IPS-18a (cell line): ENCODE measurements around the gene SUB1.

Experiments used
- H3K27ac ChIP-seq: one replicate; pipeline ENCODE4 v1.5.1; 2013; ENCODE audit warnings: low read length
- H3K27me3 ChIP-seq: one replicate; pipeline ENCODE4 v1.6.1; 2013; ENCODE audit warnings: mild to moderate bottlenecking, low read length; ENCODE audit not compliant: control insufficient read depth, insufficient read depth
- H3K36me3 ChIP-seq: one replicate; pipeline ENCODE4 v1.6.1; 2013; ENCODE audit warnings: low read depth, low read length; ENCODE audit not compliant: control insufficient read depth
- H3K4me1 ChIP-seq: one replicate; pipeline ENCODE4 v1.6.1; 2013; ENCODE audit warnings: low read depth, low read length; ENCODE audit not compliant: control insufficient read depth
- H3K4me3 ChIP-seq: one replicate; pipeline ENCODE4 v1.5.1; 2013; ENCODE audit warnings: low read length
- H3K9ac ChIP-seq: one replicate; pipeline ENCODE4 v1.6.1; 2013; ENCODE audit warnings: mild to moderate bottlenecking, low read length, moderate library complexity
- H3K9me3 ChIP-seq: one replicate; pipeline ENCODE4 v1.6.1; 2013; ENCODE audit warnings: low read depth, low read length; ENCODE audit not compliant: control insufficient read depth

Gene SUB1

GRCh38 chr5:32604800-32605765, 19.7 kb downstream of the SUB1 start:
- Histone ChIP-seq H3K4me1 (no peaks in the 10 kb centered on the region), H3K27me3 (no peaks in the 10 kb centered on the region), H3K9me3 (no peaks in the 10 kb centered on the region), H3K9ac (no peak overlapping the region), H3K27ac (no peak overlapping the region), H3K4me3 (no peak overlapping the region), H3K36me3 (peaks cover 29% of the 10 kb centered on the region)

DNA sequence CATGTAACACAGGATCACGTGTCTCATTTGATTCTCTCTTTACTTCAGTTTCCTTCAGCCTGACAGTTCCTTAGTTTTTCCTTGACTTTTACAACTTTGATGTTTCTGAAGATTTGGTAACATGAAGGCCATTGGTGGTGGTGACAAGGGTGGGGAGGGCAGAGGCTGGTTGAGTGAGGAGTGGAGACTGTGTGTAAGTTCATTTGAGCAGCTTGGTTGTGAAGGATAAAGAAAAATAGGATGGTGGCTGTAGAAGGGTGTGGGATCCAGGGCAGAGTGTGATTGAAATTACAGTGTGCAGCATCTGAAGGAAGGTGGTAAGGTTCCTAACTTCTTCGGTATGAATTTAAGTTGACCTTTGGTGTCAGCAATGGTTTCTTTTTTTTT, 20.4 kb downstream of the SUB1 start:
- Histone ChIP-seq H3K4me1 (no peaks in the 10 kb centered on the region), H3K9ac (no peak overlapping the region), H3K27me3 (no peaks in the 10 kb centered on the region), H3K36me3 (peaks cover 22% of the 10 kb centered on the region), H3K4me3 (no peak overlapping the region), H3K27ac (no peak overlapping the region), H3K9me3 (no peaks in the 10 kb centered on the region)

DNA sequence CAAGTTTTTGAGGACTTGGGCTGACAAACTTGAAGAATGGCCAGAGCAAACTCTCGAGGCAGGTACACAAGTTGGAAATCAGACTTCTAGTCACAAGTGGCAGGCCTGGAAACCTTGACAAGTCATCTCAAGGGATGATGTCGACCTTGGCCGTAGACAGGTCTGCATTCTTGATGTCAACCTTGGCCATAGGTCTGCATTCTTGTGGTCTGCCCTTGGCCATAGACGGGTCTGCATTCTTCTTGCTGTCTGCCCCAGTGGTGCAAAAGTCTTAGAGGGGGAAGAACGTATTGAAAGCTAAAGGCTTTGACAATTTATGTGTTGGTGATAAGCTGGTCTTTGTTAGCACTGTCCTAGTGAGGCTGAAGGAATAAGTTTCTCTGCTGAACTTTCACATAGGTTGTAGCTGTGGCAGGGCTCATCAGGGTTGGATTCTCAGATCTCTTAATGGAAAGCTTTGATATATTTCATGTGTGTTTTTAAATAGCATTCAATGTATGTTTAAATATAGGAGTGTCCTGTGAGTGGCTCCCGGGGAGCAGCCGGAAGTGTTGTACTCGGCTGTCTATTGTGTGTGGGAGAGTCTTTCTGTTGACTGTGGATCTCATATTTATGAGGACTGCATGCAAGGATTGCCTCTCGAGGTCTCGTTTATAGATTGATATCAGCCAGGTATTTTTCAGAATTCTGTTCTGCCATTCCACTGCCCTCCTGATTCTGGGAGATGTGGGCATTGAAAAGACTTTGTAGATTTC, 27.0 kb downstream of the SUB1 start:
- H3K27ac ChIP-seq: no peak overlapping the region
- no peaks in the 10 kb centered on the region for H3K9me3 ChIP-seq
- H3K4me3 ChIP-seq: no peak overlapping the region
- H3K36me3 ChIP-seq: no peaks in the 10 kb centered on the region
- no peaks in the 10 kb centered on the region for H3K4me1 ChIP-seq
- no peaks in the 10 kb centered on the region for H3K27me3 ChIP-seq
- no peak overlapping the region for H3K9ac ChIP-seq

DNA sequence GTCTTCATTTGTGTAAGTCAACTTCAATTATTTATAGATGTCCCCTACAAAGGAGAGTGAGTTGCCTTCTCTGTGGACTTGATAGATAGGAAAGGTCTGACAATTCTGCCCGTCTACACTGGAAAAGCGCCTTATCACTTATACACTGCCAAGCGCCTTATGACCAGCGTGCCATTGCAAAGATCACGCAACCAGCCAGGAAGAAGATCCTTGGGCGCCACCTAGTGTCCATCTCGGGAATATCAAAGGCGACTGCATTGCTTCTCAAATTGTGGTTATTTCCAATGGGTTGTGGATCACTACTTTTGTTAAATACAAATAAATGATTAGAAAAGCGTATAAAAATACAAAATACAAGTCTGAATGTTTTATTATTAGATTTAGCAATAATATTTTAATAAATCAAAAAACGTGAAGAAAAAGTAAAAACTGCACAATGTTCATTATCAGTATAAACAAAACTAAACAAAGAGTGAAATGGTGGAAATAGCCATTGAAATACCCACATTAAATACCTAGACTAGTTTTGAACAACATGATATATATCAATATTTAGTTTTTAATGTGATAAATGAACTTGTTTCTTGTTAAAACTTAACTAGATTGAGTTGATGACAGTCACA, 27.8 kb downstream of the SUB1 start:
- no peaks in the 10 kb centered on the region for H3K27me3 ChIP-seq
- H3K4me3 ChIP-seq: no peak overlapping the region
- no peaks in the 10 kb centered on the region for H3K36me3 ChIP-seq
- no peak overlapping the region for H3K27ac ChIP-seq
- no peaks in the 10 kb centered on the region for H3K9me3 ChIP-seq
- H3K4me1 ChIP-seq: no peaks in the 10 kb centered on the region
- H3K9ac ChIP-seq: no peak overlapping the region

GRCh38 chr5:32615236-32615635, 29.9 kb downstream of the SUB1 start:
- H3K27me3 ChIP-seq: no peaks in the 10 kb centered on the region
- no peak overlapping the region for H3K4me3 ChIP-seq
- H3K9ac ChIP-seq: no peak overlapping the region
- no peaks in the 10 kb centered on the region for H3K4me1 ChIP-seq
- no peak overlapping the region for H3K27ac ChIP-seq
- no peaks in the 10 kb centered on the region for H3K9me3 ChIP-seq
- no peaks in the 10 kb centered on the region for H3K36me3 ChIP-seq

GRCh38 chr5:32618962-32619361, 33.6 kb downstream of the SUB1 start:
- H3K4me3 ChIP-seq: no peak overlapping the region
- no peaks in the 10 kb centered on the region for H3K9me3 ChIP-seq
- no peak overlapping the region for H3K9ac ChIP-seq
- no peaks in the 10 kb centered on the region for H3K36me3 ChIP-seq
- no peaks in the 10 kb centered on the region for H3K27me3 ChIP-seq
- H3K4me1 ChIP-seq: no peaks in the 10 kb centered on the region
- no peak overlapping the region for H3K27ac ChIP-seq

GRCh38 chr5:32621256-32621655, 35.9 kb downstream of the SUB1 start:
- H3K27ac ChIP-seq: no peak overlapping the region
- no peaks in the 10 kb centered on the region for H3K36me3 ChIP-seq
- no peaks in the 10 kb centered on the region for H3K27me3 ChIP-seq
- no peaks in the 10 kb centered on the region for H3K9me3 ChIP-seq
- no peaks in the 10 kb centered on the region for H3K4me1 ChIP-seq
- H3K4me3 ChIP-seq: no peak overlapping the region
- H3K9ac ChIP-seq: no peak overlapping the region

- Histone ChIP-seq H3K9ac (no peak overlapping the region), H3K27ac (no peak overlapping the region), H3K9me3 (no peaks in the 10 kb centered on the region), H3K4me3 (no peak overlapping the region), H3K4me1 (no peaks in the 10 kb centered on the region), H3K36me3 (no peaks in the 10 kb centered on the region), H3K27me3 (no peaks in the 10 kb centered on the region)
Observed at GRCh38 chr5:32625106-32625505, 39.7 kb downstream of the SUB1 start.

DNA sequence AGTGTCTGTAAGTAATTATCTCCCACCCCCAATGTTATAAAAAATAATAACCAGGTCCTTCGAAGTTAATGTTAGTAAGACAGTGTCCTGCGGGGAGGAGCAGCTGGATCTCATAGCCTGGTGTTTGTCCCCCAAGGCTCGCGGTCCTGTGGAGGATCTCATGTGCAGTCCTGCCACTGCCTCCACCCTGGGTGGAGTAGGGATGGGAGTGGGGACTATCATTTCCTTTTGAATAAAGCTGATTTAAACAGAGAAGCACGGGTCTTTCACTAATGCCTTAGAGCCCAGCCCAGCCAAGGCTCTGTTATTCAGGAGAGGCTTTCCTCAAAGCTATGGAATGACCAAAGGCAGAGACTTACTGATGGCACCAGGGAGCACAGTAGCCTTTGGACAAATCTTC, 40.2 kb downstream of the SUB1 start:
- Histone ChIP-seq H3K9me3 (no peaks in the 10 kb centered on the region), H3K4me3 (no peak overlapping the region), H3K27ac (no peak overlapping the region)

DNA sequence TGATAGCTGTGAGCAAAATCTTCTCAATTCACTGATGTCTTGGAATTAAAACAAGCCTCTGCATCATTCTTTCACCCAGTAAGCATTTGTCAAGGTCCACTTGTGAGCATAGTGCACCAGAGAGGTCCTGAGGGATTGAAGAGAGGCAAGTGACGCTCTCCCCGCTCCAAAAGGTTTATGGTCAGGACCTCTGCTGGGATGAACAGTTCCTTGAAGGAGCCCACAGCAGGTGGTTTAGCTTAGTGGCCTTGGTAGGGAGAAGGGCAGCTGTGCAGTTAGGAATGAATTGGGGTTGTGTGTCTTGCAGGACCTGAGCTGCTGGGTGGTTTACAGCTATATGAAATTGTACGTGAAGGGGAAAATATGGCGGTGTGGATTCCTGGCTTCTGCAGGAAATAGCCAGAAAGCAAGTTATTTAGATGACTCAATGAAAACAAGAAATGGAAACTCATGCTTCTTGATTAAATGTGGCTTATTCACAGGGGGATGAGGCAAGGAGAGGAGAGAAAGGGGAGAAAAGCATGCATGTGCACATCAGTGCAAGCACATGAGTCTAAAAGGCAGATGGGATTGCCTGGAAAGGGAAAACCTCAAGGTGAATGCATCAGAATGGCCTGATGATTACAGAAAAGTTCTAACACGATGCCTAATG, 42.0 kb downstream of the SUB1 start:
- Histone ChIP-seq H3K36me3 (no peaks in the 10 kb centered on the region), H3K4me1 (no peaks in the 10 kb centered on the region), H3K27me3 (no peaks in the 10 kb centered on the region), H3K9ac (no peak overlapping the region), H3K4me3 (no peak overlapping the region), H3K9me3 (no peaks in the 10 kb centered on the region), H3K27ac (no peak overlapping the region)

More for the DNA sequence above, 40.2 kb downstream of the SUB1 start:
- Histone ChIP-seq H3K36me3 (no peaks in the 10 kb centered on the region), H3K27me3 (no peaks in the 10 kb centered on the region), H3K9ac (no peak overlapping the region), H3K4me1 (no peaks in the 10 kb centered on the region)
